Astrocyte of the cerebellum (primary cell): Measurements from ENCODE around the gene MATN3.
A peak's percentile ranks its signal among the peaks of the same experiment; 100 is the strongest.

Source experiments
- DNase-seq: peaks from one replicate; pipeline ENCODE4 v3.0.0-alpha.2; 2011; ENCODE audit warnings: low read depth
- H3K4me3 ChIP-seq: 2 replicates; pipeline ENCODE4 v1.5.1; 2011; ENCODE audit warnings: mild to moderate bottlenecking, low read depth, low read length, moderate library complexity
- CTCF ChIP-seq: IDR thresholded peaks from 2 replicates; pipeline ENCODE4 v1.5.1; 2012; ENCODE audit warnings: low read length, low read depth, moderate library complexity, mild to moderate bottlenecking; ENCODE audit errors: missing control alignments
- in situ Hi-C: cut with HindIII; loops from 2 replicates; pipeline ENCODE4 v1.10.0; 2017; ENCODE audit warnings: low sequenced_read_pairs

Gene MATN3

GRCh38 chr2:20011276-20012031 is 1.0 kb downstream of the MATN3 start:
- no peak for TF ChIP-seq CTCF
- in situ Hi-C loops: no loop called here
- H3K4me3 ChIP-seq: peak overlapping the region; percentile 44
- DNase-seq: no peak

- DNase-seq: no peak
- no peak overlapping the region for H3K4me3 ChIP-seq
- in situ Hi-C loops: no loop called here
- no peak for TF ChIP-seq CTCF
Measured at GRCh38 chr2:20008703-20009102, 3.8 kb downstream of the MATN3 start.

- TF ChIP-seq CTCF: no peak
- in situ Hi-C loops: no loop called here
- DNase-seq: no peak
- no peak overlapping the region for H3K4me3 ChIP-seq
Measured at GRCh38 chr2:20005891-20006470, 6.5 kb downstream of the MATN3 start.

- TF ChIP-seq CTCF: no peak
- in situ Hi-C loops: no loop called here
Measured at GRCh38 chr2:20005067-20005627, 7.3 kb downstream of the MATN3 start.

GRCh38 chr2:20001361-20001863 is 11.1 kb downstream of the MATN3 start:
- in situ Hi-C loops: no loop called here

More at GRCh38 chr2:20005067-20005627, 7.3 kb downstream of the MATN3 start:
- H3K4me3 ChIP-seq: no peak overlapping the region
- DNase-seq: no peak

More at GRCh38 chr2:20001361-20001863, 11.1 kb downstream of the MATN3 start:
- TF ChIP-seq CTCF: no peak
- DNase-seq: no peak
- no peak overlapping the region for H3K4me3 ChIP-seq
